ENCODE data around the gene SPOCK1.
"Not testable (repeated sequence)": the region's sequence is repeated elsewhere in the genome, so short reads cannot be mapped to it uniquely, and the experiment has no call there.

The SPOCK1 gene

DNA sequence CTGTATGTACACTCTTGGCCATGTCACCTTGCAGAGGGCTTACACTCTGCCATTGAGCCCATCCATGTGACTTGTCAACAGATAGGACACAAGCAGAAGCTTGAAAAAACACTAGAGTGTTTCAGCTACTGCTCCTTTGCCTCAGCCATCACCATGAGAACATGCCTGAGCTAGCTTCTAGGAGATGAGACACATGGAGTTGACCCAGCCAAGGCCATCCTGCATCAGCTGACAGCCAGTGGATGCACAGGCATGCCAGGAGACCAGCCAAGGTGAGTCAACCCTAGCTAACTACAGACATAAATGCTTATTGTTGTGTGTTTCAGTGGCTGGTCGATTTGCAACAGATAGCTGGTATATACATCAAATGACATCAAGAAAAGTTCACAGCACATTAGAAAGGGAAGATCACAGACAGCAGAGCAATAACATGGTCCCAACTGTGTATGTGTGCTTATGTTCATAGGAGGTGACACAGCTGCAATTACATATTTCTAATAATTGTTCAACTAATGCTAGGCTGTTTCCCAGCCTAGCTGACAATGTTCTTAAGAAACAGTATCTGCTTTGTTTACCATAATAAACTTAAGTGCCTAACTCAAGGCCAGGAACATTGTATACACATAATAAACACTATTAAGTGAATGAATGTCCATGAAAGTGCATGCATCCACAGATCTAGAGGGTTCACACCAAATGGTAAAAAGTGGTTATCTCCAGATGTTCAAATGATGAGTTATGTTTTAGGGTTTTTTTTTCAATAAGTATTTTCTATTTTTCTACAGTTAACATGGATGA, 105.7 kb downstream of the SPOCK1 start:
- DNase-seq = no peak

DNA sequence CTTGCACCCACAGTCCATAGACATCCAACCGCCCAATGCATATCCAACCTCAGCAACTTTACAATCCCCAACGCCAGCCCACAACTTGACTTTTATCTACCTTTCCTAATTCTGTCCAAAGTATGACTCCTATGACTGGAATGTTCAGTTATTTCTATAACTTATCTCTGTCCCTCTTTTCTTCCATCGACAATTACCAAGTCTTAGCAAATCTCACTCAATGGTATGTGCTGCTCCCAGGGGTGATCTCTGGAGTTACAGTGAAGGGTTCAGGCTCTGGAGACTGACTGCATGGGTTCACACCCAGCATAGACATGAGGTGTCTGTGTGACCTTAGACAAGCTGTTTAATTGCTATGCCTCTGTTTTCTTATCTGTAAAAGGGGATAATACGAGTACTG, 106.9 kb downstream of the SPOCK1 start:
- DNase-seq = no peak

- not testable (repeated sequence) for DNase-seq
These were observed 108.1 kb downstream of the SPOCK1 start for GRCh38 chr5:137391044-137391443.

DNA sequence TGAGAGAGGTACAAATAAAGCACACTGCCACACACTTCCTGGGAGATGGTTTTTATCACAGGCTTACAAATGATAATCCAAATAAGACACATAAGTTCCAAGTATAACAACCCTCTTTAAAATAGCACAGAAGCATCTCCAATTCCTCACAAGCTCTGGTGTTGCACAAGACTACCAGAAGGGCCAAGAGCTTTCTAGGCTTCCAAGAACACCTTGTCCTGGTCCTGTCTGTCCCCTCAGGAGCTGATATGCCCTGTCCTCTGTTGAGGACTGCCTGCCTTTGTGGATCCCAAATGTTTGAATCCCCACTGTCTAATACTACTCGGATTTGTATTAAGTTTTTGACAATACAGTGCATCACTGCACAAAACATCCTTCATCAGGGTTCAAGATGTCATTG, 110.1 kb downstream of the SPOCK1 start:
- DNase-seq = no peak

GRCh38 chr5:137385064-137385463, 114.1 kb downstream of the SPOCK1 start:
- DNase-seq = no peak

- no peak for DNase-seq
These were observed 115.2 kb downstream of the SPOCK1 start for GRCh38 chr5:137383909-137384308.

GRCh38 chr5:137381555-137381954, 117.6 kb downstream of the SPOCK1 start:
- DNase-seq = no peak

- no peak for DNase-seq
These were observed 119.4 kb downstream of the SPOCK1 start for GRCh38 chr5:137379555-137380286.

- no peak for DNase-seq
These were observed 123.2 kb downstream of the SPOCK1 start for GRCh38 chr5:137375741-137376526.

- no peak for DNase-seq
These were observed 124.9 kb downstream of the SPOCK1 start for GRCh38 chr5:137374110-137374714.

DNA sequence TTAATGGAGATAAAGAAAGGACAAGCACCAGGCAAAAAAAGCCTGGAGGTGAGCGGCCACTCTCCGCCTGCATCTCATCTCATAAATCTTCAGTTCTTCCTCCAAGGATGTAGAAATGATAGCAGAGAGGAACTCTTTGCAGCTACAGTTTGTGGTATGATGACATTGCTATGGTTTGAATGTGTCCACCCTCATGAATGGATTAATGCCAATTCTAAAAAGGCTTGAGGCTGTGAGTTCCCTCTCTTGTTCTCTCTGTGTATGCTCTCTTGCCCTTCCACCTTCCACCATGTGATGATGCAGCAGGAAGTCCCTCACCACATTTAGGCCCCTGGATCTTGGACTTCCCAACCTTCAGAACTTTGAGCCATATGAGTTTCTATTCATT, 126.4 kb downstream of the SPOCK1 start:
- no peak for DNase-seq

- no peak for DNase-seq
These were observed 126.9 kb downstream of the SPOCK1 start for GRCh38 chr5:137372016-137372772.

DNA sequence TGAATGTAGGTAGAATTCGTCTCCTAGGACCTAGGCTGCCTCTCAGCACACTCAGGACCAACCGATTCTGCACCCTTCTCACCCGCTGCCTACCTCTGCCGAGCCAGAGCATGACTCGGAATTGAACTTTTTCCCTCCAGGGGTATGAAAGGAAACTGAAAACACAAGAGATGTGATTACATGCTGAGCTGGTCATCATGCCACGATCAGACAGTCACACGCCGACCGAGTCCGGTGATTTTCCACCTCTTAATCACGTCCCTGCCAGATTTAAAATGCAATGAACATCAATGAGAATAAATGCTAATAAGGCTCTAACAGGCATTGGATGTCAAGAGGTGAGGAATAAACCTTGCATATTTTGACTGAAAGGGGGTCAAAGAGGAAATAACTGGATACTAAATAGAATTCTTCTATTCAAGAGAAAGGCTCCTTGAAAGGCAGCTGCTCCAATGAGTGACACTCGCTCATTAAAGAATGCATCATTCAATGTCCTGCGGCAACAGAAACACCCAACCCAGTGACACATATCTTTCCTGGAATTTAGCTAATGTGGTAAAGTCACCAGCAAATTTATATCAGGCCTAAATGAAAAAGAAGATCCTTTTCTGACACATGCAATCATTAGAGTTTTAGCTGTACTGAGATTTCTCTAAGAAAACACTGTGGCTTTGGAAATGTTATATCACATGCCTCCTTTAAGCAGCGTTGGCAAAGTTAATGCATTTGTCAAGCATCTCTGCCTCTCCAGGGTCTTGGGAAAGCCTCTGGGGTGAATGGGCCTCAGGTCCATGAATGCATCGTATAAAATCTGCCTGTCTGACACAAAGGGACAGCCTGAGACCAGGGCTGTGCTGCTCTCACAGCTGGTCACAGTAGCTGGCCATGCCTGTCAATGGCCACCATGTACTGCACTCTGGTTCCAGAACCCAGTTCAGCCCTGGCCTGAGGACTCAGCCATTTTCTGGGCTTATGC, 128.7 kb downstream of the SPOCK1 start:
- DNase-seq = no peak

GRCh38 chr5:137368651-137369050, 130.5 kb downstream of the SPOCK1 start:
- no peak for DNase-seq

DNA sequence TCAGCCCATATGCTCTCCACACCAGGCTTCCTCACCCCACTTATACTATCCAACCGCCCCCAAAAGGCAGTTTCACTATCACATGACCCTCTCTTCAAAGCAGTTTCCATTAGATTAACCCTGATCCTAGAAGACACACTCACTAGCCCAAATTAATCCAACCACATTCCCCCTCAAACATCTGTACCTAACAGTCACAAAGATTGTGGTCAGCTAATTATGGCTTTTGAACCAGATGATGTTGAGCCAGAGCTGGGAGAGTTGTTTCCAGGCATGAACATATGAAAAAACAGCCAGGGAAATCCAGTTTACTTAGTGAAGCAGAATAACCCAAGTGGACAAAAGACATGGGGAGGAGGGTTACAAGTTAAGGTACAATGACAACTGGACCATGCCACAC, 131.2 kb downstream of the SPOCK1 start:
- DNase-seq = no peak

GRCh38 chr5:137366526-137366925, 132.6 kb downstream of the SPOCK1 start:
- no peak for DNase-seq

DNA sequence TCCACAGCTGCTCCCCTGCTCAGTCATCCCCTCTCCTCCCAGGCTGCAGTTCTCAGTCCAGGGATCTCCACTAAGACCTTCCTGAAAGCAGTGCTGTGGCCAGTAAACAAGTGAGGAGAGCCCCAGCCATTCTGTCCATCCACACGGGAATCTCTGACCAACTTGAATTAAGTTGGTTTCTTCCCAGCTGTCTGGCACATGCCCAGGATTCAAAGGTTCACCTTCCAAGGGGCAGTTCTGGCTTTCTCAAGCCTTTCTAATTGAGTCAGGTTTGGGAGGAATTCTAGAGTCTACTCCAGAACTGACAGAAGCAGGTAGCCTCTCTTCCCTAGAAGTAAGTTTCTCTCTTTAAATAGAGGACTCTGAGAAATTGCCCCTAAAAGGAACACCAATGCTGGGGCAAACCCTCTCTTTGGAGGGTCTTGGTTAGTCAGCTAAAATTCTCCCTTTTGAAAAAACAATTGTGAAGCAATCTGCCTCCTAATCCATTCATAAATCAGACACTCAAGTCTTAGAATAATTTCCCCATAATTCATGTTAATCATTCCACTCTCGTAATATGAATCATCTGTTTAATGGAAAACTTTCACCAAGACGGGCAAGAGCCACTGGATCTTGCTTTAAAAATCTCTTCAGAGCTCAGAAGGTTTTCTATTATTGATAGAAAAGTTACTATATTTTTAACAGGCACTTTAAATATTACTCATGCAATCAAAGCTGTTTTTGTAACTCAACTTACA, 133.8 kb downstream of the SPOCK1 start:
- no peak for DNase-seq

DNA sequence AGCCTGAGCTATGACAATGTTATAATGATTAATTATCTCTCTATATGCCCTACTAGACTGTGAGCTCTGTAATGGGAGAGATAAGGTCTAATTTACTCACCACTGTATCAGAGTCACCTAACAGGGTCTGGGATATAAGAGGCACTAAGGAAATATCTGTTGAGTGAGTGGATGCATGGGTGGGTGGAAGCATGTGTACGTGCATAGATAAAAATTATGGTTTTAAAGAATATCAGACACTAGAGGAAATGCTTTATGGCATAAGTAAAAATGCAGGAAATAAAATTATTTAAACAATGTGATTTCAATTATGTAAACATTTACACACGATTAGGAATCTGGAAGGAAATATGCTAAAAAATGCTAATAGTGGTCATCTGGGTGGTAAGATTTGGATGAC, 137.8 kb downstream of the SPOCK1 start:
- DNase-seq = no peak

- no peak for DNase-seq
These were observed 138.5 kb downstream of the SPOCK1 start for GRCh38 chr5:137360607-137361006.

- DNase-seq = no peak
These were observed 139.2 kb downstream of the SPOCK1 start for GRCh38 chr5:137359941-137360340.
